NCI-H510A (cell line): Measurements from ENCODE around the gene SUPT16H.
"Not testable (repeated sequence)": the region's sequence is repeated elsewhere in the genome, so short reads cannot be mapped to it uniquely, and the experiment has no call there.

ENCODE experiments used
- DNase-seq: peaks from one replicate; lab custom pipeline; 2025; lab: John Stamatoyannopoulos, UW

The SUPT16H gene

GRCh38 chr14:21367582-21368144 lies 16.2 kb downstream of the SUPT16H start:
- no peak for DNase-seq

DNA sequence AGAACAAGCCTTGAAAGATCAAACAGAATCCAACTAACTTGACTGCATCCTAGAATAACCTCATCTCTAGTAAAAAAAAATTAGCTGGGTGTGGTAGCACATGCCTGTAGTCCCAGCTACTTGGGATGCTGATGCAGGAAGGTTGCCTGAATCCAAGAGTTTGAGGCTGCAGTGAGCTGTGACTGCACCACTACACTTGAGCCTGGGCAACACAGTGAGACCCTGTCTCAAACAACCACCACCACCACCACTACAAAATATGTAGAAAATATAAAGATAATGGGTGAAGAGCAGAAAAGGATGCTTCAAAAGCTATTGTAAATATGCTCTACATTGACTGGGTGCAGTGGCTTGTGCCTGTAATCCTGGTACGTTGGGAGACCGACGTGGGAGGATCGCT lies 27.3 kb downstream of the SUPT16H start:
- DNase-seq = no peak

DNA sequence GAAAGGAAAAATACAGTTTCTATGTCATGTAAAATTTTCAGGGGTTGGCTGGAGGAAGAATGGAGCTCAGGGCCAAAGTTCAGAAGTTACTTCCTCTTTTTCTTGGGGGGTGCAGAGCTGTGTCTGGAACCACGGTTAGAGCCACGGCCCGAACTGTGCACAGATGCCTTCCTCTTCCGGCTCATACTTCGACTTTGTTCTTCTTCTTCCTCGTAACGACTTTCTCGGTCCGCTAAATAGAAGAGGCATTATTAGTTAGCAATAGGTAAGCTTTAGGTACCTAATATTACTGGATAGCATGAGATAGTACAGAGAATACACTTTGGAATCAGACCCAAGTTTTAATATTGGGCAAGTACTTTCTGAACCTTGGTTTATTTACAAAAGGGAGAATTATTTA lies 31.2 kb downstream of the SUPT16H start:
- no peak for DNase-seq

- no peak for DNase-seq
Observed at GRCh38 chr14:21350539-21350938, 33.3 kb downstream of the SUPT16H start.

GRCh38 chr14:21347201-21347600 lies 36.6 kb downstream of the SUPT16H start:
- DNase-seq = no peak

DNA sequence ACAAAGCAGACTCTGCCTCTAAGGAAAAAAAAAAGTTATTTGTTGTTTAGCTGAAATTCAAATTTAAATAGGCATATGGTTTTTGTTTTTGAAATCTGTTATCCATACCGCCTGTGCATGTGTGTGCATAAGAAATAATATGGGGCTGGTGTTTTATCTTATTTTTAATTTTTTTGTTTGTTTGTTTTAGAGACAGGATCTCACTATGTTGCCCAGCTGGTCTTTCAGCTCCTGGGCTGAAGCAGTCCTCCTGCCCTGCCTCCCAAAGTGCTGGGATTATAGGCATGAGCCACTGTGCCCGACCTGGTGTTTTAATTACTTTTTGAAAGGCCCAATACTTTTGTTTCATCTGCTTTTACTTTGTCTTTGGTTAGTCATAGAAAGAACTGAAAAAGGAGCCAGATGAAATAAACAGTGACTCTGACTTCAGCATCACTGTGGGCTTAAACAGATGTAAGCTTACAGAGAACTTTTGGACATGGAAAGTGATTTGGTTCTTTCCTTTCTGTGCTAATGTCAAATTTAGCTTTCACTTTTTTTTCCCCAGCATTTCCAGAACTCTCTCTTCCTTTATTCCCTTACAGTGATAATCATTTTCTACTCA lies 37.2 kb downstream of the SUPT16H start:
- DNase-seq = no peak

DNA sequence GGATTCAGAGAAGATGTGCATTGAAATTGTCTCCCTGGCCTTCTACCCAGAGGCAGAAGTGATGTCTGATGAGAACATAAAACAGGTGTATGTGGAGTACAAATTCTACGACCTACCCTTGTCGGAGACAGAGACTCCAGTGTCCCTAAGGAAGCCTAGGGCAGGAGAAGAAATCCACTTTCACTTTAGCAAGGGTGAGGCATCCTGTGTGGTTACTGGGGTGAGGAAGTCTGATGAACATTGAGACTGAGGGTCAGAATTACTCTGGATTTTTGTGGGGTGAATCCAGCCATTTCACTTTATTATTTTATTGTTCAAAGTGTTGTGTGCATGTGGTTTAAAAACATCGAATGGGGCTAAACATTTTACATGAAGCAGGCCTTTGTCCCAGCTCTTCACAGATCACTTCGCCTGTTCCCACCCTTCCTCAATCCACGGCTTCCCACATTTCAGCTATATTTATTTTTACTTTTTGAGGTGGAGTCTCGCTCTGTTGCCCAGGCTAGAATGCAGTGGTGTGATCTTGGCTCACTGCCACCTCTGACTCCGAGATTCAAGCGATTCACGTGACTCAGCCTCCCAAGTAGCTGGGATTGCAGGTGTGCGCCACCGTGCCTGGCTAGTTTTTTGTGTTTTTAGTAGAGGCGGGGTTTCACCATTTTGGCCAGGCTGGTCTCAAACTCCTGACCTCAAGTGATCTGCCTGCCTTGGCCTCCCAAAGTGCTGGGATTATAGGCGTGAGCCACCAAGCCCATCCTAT lies 40.6 kb downstream of the SUPT16H start:
- DNase-seq = no peak

DNA sequence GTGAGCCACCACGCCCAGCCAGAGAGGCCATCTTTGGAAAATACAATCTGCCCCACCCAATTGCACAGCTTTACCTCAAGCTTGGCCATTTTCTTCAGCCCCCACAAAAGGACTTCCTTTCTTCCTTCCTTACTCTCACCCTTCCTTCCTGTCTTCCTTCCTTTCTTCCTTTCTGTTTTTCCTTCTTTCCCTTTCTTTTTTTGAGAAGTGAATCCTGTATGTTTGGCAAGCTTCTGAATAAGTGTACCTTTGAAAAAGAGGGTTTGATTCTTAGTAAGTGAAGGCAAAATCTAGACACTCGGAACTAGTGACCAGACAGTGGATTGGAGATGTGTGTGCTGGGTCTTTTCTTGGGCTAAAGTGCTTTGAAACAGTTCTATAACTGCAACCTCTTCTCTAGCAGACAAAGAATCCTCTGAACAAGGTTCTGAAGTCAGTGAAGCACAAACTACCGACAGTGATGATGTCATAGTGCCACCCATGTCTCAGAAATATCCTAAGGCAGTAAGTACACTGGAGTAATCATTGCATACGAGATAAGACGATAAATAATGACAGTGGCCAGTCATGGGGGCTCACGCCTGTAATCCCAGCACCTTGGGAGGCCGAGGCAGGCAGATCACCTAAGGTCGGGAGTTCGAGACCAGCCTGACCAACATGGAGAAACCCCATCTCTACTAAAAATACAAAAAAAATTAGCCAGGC lies 49.5 kb downstream of the SUPT16H start:
- no peak for DNase-seq

DNA sequence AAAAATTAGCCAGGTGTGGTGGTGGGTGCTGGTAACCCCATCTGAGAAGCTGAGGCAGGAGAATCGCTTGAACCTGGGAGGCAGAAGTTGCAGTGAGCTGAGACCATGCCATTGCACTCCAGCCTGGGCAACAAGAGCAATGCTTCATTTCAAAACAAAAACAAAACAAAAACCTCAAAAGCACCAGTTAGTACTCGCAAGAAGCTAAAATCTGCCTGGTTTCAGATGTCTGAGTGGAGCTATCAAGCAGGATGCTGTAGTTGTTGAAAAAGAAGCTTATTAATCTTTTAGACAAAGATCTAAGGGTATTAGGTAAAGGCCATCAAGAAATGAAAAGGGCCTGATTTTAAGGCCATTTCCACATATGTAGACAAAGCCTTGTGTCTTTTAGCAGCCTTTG lies 50.9 kb downstream of the SUPT16H start:
- DNase-seq = no peak

- no peak for DNase-seq
Observed at GRCh38 chr14:21326972-21327371, 56.8 kb downstream of the SUPT16H start.

- no peak for DNase-seq
Observed at GRCh38 chr14:21322716-21323115, 61.1 kb downstream of the SUPT16H start.

- DNase-seq = peak; percentile 12
Observed at GRCh38 chr14:21320913-21321312, 62.9 kb downstream of the SUPT16H start.

DNA sequence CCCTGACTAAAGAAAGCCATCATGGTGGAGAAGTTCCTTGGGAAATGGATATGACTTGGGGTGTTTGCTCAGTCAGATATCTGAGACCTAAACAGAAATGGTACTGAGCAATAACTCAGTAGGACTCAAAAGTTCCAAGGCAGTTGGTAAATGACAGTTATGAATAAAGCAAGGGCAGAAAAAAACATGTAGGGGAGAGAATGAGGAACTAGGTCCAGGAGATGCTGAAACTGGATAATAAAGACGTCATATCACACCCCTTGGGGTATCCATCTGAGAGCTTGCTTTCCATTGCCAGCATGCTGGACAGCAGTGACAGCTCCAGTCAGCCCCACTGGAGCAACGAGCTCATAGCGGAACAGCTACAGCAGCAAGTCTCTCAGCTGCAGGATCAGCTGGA lies 66.4 kb downstream of the SUPT16H start:
- peak; percentile 7 for DNase-seq

- DNase-seq = no peak
Observed at GRCh38 chr14:21313512-21313911, 70.3 kb downstream of the SUPT16H start.

DNA sequence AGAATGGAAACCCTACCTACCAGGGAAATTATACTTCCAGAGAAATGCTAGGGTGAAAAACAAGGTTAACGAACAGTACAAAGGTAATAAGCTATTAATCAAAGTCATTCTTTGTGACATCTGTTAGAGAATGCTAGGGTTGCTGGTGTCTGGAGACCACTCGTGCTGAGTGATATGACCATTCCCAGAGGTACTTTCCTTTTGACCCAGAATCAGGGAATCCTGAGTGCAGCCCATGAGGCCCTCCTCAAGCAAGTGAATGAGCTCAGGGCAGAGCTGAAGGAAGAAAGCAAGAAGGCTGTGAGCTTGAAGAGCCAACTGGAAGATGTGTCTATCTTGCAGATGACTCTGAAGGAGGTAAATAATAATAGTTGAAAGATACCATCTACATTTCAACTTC lies 72.2 kb downstream of the SUPT16H start:
- no peak for DNase-seq

- DNase-seq = no peak
Observed at GRCh38 chr14:21309956-21310355, 73.9 kb downstream of the SUPT16H start.

GRCh38 chr14:21309238-21309636 lies 74.6 kb downstream of the SUPT16H start:
- DNase-seq = no peak

DNA sequence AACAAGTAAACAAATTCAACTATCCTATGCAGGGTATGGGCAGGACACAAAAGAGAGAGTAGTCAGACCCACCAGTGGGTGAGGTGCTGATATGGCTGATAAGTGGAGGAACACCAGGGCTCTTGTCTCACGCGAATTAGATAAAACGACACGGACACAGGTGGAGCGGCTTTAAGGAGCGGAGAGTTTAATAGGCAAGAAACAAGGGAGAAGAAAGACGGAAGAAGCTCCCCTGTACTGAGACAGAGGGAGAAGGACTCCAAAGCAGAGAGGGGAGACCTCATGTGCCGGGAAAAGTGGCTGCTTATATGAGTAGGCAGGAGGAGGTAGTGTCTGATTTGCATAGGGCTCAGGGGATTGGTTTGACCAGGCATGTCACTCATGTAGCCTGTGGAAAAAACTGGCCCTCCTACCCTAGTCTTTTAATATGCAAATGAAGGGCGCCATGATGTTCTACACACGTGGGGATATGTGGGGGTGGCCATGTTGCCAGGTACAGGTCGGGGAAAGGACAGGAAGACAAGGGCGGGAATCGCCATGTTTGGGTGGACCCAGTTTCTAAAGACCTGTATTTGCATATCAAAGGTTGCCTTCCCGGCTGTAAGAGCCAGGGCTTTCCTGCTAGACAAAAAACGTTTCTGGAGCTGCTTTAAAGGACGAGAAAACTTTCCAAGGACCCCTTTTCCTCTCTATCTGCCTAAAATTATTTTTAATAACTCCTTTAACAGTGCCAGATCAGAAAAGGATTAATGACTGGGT lies 75.2 kb downstream of the SUPT16H start:
- peak; percentile 93 for DNase-seq

- DNase-seq = peak; percentile 25
Observed at GRCh38 chr14:21308132-21308478, 75.7 kb downstream of the SUPT16H start.

DNA sequence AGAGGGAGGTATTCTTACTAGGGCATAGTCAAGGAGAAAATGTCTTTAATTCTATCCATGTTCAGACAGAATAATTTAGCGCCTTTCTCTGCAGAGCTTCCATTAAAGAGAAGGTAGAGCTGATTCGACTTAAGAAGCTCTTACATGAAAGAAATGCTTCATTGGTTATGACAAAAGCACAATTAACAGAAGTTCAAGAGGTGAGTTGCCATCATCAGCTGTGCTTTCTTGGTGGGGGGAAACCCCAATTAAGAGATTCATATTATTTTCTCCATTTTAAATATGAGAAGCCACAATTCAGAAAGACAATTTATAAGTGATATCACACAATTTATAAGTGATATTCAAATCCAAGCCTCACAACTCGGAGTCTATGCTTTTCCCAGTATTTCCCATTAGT lies 76.2 kb downstream of the SUPT16H start:
- no peak for DNase-seq

DNA sequence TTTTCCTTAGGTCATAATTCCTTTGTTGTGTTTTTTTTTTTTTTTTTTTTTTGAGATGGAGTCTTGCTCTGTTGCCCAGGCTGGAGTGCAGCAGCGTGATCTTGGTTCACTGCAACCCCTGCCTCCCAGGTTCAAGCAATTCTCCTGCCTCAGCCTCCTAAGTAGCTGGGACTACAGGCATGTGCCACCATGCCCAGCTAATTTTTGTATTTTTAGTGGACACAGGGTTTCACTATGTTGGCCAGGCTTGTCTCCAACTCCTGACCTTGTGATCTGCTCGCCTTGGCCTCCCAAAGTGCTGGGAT lies 81.0 kb downstream of the SUPT16H start:
- not testable (repeated sequence) for DNase-seq

DNA sequence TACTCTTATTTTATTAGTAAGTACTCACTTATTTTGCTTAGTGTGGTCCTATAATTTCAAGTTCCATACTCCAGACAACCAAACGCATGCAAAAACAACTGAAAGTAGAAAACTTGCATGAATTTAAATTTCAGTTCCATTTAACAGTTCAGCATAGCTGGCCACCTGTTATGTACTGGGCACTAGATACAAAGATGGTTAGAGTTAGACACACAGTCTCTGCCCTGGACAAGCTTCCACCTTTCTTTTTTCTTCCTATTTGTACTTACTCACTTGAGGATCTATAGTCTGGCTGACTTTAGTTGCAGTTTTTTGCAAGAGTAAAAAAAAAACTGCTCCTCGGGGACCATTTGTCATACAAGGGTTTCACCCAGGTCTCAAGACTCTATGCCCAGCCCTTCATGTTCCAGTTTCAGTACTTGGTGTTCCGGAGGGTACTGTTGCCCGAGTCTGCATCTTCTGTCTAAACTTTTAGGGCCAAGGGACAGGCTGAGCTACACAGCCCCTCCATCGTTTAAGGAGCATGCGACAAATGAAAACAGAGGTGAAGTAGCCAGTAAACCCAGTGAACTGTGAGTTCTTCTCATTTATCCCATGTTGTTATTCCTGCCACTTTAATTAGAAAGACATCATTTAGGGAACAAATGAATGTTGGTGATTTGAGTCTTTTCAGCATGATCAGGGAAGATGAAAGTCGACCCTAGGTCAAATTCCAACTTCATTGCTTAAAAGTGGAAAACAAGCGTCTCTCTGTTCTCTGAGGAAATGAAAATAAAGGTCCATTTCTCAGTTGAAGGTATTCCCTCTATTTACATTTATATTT lies 81.6 kb downstream of the SUPT16H start:
- no peak for DNase-seq
